HG03378 (cell line): ENCODE data around the gene ITM2C.

Experiments
- ATAC-seq: cut with Tn5 transposase; IDR thresholded peaks from one replicate; pipeline ENCODE4 v1.9.1; 2021; ENCODE audit warnings: mild to moderate bottlenecking, moderate library complexity; ENCODE audit not compliant: unreplicated experiment

Gene ITM2C

GRCh38 chr2:230905448-230906421 lies 41.0 kb downstream of the ITM2C start:
- no peak for ATAC-seq

- no peak for ATAC-seq
Measured at GRCh38 chr2:230906471-230907230, 41.9 kb downstream of the ITM2C start.

- no peak for ATAC-seq
Measured at GRCh38 chr2:230907361-230908091, 42.8 kb downstream of the ITM2C start.

DNA sequence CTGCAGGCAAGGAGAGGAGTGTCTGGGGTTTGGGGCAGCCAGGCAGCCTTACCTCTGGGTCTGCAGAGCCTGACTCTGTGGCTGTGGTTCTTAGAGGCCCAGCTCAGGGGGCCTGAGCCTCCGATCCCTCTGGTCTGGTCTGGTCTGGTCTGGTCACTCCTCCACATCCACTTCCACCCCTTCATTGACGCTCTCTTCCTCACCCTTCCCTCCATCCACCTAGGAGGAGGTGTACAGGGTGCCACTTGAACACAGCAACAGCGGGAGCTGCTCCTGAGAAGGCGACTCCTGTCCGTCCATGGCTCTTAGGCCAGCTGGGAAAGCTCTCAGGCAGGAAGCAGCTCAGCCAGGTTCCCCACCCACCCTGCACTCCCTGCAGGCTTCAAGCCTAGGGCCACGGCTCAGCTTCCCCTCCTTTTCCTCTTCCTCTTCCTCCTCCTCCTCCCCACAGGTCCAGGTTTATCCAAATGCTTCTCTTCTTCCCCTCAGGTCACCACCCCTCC lies 43.4 kb downstream of the ITM2C start:
- no peak for ATAC-seq

- no peak for ATAC-seq
Measured at GRCh38 chr2:230908595-230909191, 44.0 kb downstream of the ITM2C start.

DNA sequence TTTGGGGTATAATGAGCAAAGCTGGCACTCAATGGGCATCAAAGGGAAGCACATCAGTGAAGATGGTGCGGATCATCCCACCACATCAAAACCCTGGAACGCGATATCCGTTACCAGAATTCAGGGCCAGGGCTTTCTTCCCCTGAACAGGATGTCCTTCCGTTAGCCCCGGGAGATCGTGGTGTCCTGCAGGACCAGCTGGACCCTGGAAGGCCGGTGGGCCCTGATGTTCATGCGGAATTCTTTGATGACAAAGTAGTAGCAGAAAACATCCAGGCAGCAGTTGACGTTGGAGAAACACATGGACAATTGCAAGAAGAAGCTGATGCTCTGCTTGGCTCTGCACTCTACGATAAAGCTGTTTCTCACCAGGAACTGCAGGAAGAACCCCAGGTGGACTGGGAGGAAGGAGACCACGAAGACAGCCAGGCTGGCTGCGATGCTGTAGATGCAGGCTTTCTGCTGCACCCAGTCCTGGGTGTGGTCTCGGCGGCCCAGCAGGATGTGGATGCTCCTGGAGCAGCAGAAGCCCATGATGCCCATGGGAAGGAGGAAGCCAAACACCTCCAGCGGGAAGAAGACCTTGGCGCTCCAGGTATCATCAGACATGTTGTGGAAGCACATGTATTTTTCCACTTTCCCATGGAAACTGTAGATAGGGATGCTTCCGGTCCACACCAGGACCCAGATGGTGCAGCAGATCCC lies 45.3 kb downstream of the ITM2C start:
- no peak for ATAC-seq

DNA sequence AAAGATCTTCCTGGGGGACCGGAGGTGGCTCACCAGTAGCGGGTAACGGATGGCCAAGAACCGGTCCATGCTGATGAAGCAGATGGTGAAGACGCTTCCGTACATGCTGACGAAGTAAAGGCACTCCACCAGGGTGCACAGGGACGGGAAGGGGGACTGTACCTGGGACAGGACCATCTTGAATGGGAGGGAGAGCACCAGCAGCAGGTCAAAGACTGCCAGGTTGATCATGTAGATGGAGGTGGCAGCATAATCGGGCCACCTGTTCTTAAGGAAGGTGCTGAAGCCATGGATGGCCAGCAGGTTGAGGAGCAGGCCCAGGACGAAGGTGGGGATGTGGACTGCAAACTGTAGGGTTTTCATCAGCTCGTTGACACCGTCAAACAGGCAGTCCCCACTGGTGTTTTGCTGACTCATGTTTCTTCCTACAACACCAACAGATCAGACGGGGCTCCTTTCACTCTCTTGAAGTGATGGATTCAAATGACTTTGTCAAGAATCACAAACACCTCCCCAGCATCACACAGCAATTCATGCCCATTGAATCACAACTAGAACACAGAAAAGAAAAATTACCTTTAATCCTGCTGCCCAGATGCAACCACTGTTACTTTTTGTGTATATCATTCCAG lies 45.9 kb downstream of the ITM2C start:
- no peak for ATAC-seq

DNA sequence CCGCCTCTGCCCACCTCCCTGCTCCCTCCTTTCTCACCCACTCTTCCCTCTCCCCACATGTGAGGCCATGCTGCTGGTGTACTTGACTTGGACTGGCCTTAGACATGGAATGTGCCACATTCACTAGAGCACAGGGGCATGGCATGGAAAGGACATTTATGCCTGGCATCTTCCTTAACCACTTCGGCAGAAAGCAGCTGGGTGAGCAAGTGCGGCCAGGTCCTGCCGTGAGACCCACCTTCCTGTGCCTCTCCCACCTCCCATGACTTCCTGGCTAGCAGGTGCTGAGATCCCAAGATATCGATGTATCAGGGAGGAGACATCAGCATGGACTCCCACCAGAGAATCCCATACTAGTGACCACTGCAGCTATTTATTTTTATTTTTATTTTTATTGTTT lies 47.3 kb downstream of the ITM2C start:
- no peak for ATAC-seq

DNA sequence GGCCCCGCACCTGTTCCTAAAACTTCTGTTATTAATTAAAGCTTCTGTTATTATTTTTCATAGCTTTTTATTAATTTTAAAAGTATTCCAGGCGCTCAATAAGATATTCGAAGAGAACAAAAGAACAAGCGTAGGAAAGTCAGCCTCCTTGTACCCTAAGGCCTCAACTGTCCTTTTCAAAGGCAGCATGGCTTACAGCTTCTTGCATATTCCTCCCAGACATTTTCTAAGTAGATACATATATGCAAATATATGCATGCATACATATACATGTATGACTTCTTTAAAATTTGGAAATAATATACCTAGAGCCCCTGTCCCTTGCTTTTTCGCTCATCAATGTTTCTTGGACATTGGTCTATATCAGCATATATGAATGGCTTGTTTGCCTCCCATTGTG lies 48.0 kb downstream of the ITM2C start:
- ATAC-seq = no peak

- ATAC-seq = no peak
Measured at GRCh38 chr2:230913406-230914143, 48.8 kb downstream of the ITM2C start.

DNA sequence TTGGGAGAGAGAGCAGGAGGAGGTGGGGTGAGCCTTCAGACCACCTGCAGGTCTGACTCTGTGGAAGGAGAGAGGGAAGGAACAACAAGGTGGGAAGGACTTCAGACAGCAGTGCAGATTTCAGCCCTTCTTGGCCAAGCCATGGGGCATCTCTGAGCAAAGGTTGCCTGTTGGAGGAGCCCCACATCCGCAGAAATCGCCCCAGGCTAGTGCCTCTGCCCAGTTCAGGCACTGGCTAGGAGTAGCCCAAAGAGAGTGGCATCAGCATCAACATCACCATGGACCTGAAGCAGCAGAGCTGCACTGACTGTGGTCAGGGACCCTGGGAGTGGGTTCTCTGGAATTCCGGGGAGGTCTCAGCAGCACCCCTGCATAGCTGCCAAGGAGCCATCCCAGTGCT lies 50.1 kb downstream of the ITM2C start:
- ATAC-seq = no peak

DNA sequence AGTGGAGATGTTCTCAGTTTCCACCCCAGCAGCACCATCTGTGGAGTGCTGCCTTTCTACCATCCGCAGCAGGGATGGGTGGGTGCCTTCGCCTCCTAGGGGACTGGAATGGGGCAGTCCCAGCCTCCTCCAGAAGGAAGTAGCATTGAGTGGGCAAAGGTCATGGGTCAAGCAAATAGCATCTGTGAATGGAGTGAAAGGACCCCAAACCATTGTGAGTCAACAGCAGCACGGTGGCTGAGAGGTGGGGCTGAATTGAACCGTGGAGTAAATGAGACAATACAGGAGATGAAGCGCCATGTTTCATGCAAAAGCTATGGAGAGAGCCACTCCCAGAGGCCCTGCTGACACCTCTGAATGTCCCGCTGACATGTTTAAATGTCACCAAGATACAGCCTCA lies 50.6 kb downstream of the ITM2C start:
- no peak for ATAC-seq

DNA sequence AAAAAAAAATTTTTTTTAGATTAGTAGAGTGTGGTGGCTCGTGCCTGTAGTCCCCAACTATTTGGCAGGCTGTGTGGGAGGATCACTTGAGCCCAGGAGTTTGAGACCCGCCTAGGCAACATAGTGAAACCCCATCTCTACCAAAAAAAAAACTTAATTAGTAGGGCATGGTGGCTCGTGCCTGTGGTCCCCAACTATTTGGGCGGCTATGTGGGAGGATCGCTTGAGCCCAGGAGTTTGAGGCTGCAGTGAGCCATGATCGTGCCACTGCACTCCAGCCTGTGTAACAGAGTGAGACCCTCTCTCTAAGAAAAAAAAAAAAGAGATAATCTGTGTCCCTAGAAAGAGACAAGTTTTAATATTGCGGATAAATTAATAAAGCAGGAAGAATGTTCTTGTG lies 51.5 kb downstream of the ITM2C start:
- ATAC-seq = no peak

- no peak for ATAC-seq
Measured at GRCh38 chr2:230919240-230919639, 54.5 kb downstream of the ITM2C start.

DNA sequence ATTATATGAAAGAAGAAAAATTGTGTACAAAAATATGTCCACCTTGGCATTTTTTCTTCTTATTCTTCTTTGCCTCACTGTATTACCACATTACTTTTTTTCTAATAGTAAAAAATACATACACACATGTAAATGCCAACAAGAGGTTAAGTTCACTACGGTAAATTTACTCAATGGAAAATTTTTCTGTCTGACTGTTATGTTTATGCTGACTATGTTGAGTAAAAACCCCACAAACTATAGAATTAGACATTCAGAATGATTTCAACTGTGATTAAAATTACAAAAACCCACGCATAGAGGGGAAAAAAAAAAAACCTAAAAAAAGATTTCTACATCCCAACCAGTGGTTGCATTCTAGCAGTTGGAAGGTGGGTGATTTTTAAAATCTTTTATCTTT lies 54.9 kb downstream of the ITM2C start:
- ATAC-seq = no peak

DNA sequence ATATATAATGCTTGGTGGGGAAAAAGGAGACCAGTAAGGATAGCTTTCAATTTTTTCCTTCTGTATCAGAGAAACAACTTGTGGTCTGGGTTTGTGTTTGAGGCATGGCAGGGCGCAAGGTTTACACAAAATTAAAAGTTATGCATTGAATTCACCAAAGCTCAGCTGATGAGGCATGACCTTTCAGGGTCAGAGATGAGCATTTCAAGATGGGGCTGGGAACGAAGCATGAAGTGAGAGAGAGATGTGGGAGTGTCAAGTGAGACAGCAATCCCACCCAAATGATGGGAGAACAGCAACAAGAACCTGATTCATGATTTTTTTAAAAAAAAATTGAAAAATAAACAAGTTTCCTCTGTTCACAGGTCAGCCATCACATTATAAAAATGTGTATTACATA lies 55.4 kb downstream of the ITM2C start:
- ATAC-seq = no peak

DNA sequence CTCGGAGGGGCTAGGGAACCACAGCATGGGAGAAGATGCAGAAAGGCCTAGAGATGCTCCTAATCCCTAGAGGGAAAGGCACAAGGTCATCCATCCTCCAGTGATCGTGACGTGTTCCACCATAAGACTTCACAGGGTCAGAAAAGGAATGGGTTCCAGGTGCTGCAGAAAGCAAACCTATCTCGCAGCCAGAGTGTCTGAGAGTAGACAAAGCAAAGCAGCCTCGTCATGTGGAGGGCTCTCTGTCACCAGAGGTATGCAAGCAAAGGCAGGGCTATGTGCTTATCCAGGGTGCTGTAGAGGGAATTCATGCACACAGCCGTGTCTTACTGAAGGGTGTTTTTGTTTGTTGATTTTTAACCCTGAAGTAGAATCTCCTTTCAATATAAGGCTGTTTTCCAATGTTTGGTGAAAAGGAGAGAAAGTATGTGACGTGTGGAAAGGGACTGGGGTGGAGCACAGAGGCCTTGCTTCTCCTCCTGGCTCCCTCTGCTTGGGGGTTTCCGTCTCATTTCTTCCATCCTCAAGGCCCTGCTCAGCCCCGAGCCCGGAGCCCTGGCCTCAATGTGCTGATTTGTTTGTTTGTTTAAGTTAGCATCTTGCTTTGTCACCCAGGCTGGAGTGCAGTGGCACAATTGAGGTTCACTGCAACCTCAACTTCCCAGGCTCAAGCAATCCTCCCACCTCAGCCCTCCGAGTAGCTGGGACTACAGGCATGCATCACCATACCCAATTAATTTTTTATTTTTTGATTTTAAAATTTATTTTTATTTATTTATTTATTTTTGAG lies 57.3 kb downstream of the ITM2C start:
- no peak for ATAC-seq
